IMR-90 (cell line): ENCODE results near the gene SH3RF3. TPM values are rescaled to one million over a fixed set of nuclear protein-coding genes. Genes with fewer than 3 reads are reported as not detected.

Experiments used
- ATAC-seq: fragments of 200-7000 bp; cut with Tn5 transposase; 2 replicates; pipeline ENCODE4 v1.9.1; 2020; ENCODE audit warnings: low read depth, mild to moderate bottlenecking, moderate library complexity
- BruUV-seq: library from RNA; stranded (reverse); fragments of 400-500 nt; replicated peaks from 2 replicates; lab custom pipeline; 2021; lab: Mats Ljungman, UMichigan
- CTCF ChIA-PET: fragments of 300-600 bp; formaldehyde crosslinking; extraction: SDS; loops from one replicate; lab custom pipeline; 2021; ENCODE audit warnings: antibody characterized with exemption; lab: Yijun Ruan, JAX
- POLR2A ChIA-PET: fragments of 300-600 bp; sonication (Branson Sonifier 250); formaldehyde crosslinking; loops from one replicate; lab custom pipeline; 2022; ENCODE audit warnings: antibody characterized with exemption; ENCODE audit not compliant: unreplicated experiment; lab: Charles Lee
- DNase-seq: peaks from one replicate; pipeline ENCODE4 v3.0.0; 2013
- H2AFZ ChIP-seq: replicated peaks from 2 replicates; pipeline ENCODE3; 2013; ENCODE audit warnings: low read length, mild to moderate bottlenecking; ENCODE audit not compliant: poor library complexity
- H2AK5ac ChIP-seq: 2 replicates; pipeline ENCODE4 v1.6.1; 2013; ENCODE audit warnings: low read depth, low read length, inconsistent platforms
- H2AK9ac ChIP-seq: replicated peaks from 2 replicates; pipeline ENCODE3; 2013; ENCODE audit warnings: mild to moderate bottlenecking, low read depth, low read length, moderate library complexity; ENCODE audit not compliant: poor library complexity
- H2BK120ac ChIP-seq: 2 replicates; pipeline ENCODE4 v1.6.1; 2013; ENCODE audit warnings: low read depth, low read length, inconsistent platforms
- H2BK15ac ChIP-seq: 3 replicates; pipeline ENCODE4 v1.6.1; 2013; ENCODE audit warnings: low read depth, low read length, inconsistent platforms
- H2BK20ac ChIP-seq: 2 replicates; pipeline ENCODE4 v1.6.1; 2013; ENCODE audit warnings: low read depth, mild to moderate bottlenecking, inconsistent platforms, low read length, moderate library complexity
- H2BK5ac ChIP-seq: 2 replicates; pipeline ENCODE4 v1.6.1; 2013; ENCODE audit warnings: mild to moderate bottlenecking, low read depth, low read length, inconsistent platforms; ENCODE audit not compliant: poor library complexity, severe bottlenecking
- H3K14ac ChIP-seq: replicated peaks from 2 replicates; pipeline ENCODE4 v1.6.1; 2013; ENCODE audit warnings: low read depth, low read length, inconsistent platforms
- H3K18ac ChIP-seq: 2 replicates; pipeline ENCODE4 v1.6.1; 2013; ENCODE audit warnings: low read depth, low read length, control low read depth
- H3K23ac ChIP-seq: 2 replicates; pipeline ENCODE4 v1.6.1; 2013; ENCODE audit warnings: low read depth, low read length, inconsistent platforms
- H3K27ac ChIP-seq: 2 replicates; pipeline ENCODE4 v1.5.1; 2013; ENCODE audit warnings: mild to moderate bottlenecking, control low read depth, low read length; ENCODE audit not compliant: insufficient read depth
- H3K27me3 ChIP-seq: 2 replicates; pipeline ENCODE4 v1.6.1; 2013; ENCODE audit warnings: low read length; ENCODE audit not compliant: control insufficient read depth, insufficient read depth
- H3K36me3 ChIP-seq: 2 replicates; pipeline ENCODE4 v1.6.1; 2013; ENCODE audit warnings: low read length, mixed read lengths; ENCODE audit not compliant: control insufficient read depth, insufficient read depth
- H3K4ac ChIP-seq: 2 replicates; pipeline ENCODE4 v1.6.1; 2013; ENCODE audit warnings: low read depth, low read length, inconsistent platforms
- H3K4me1 ChIP-seq: 2 replicates; pipeline ENCODE4 v1.6.1; 2013; ENCODE audit warnings: low read length, mixed read lengths; ENCODE audit not compliant: control insufficient read depth, insufficient read depth
- H3K4me2 ChIP-seq: 2 replicates; pipeline ENCODE4 v1.6.1; 2013; ENCODE audit warnings: low read depth, mild to moderate bottlenecking, control low read depth, low read length, moderate library complexity
- H3K4me3 ChIP-seq: 2 replicates; pipeline ENCODE4 v1.5.1; 2013; ENCODE audit warnings: low read depth, mild to moderate bottlenecking, control low read depth, low read length, moderate library complexity; ENCODE audit not compliant: insufficient read depth
- H3K56ac ChIP-seq: 2 replicates; pipeline ENCODE4 v1.6.1; 2013; ENCODE audit warnings: low read length, inconsistent platforms; ENCODE audit not compliant: insufficient read depth; ENCODE audit errors: extremely low read depth
- H3K79me1 ChIP-seq, 2 experiments: 2 replicates each; pipeline ENCODE4 v1.6.1; 2013; ENCODE audit warnings: low read length in 2 of 2, inconsistent platforms in 1 of 2, low read depth in 1 of 2
- H3K9ac ChIP-seq: 2 replicates; pipeline ENCODE4 v1.6.1; 2013; ENCODE audit warnings: low read depth, low read length, control low read depth
- H3K9me1 ChIP-seq: 2 replicates; pipeline ENCODE4 v1.6.1; 2013; ENCODE audit warnings: low read length, inconsistent platforms; ENCODE audit not compliant: insufficient read depth
- H3K9me3 ChIP-seq: 2 replicates; pipeline ENCODE4 v1.6.1; 2013; ENCODE audit warnings: low read length; ENCODE audit not compliant: control insufficient read depth, insufficient read depth
- H4K20me1 ChIP-seq: 2 replicates; pipeline ENCODE4 v1.6.1; 2013; ENCODE audit warnings: low read length, inconsistent platforms; ENCODE audit not compliant: insufficient read depth
- H4K5ac ChIP-seq: 2 replicates; pipeline ENCODE4 v1.6.1; 2013; ENCODE audit warnings: mild to moderate bottlenecking, low read depth, low read length, control low read depth
- H4K8ac ChIP-seq, 2 experiments: 2 replicates each; pipeline ENCODE4 v1.6.1; 2013; ENCODE audit warnings: low read depth in 2 of 2, low read length in 2 of 2, control low read depth in 1 of 2, inconsistent platforms in 1 of 2
- H4K91ac ChIP-seq: 2 replicates; pipeline ENCODE4 v1.6.1; 2013; ENCODE audit warnings: low read depth, low read length, inconsistent platforms; ENCODE audit not compliant: insufficient read depth
- BHLHE40 ChIP-seq: fragments of 150-350 bp; IDR thresholded peaks from 2 replicates; pipeline ENCODE4 v1.6.1; 2016; ENCODE audit warnings: mild to moderate bottlenecking, low read depth, low read length
- CTCF ChIP-seq: conservative IDR thresholded peaks from 2 replicates; pipeline ENCODE4 v1.5.1; 2012; ENCODE audit warnings: mild to moderate bottlenecking, low read depth, low read length, improper control_type of control experiment
- ELK1 ChIP-seq: fragments of 150-350 bp; IDR thresholded peaks from 2 replicates; pipeline ENCODE4 v1.6.1; 2016; ENCODE audit warnings: low read depth, mild to moderate bottlenecking, low read length, moderate library complexity, borderline replicate concordance
- MAZ ChIP-seq: IDR thresholded peaks from 2 replicates; pipeline ENCODE4 v1.6.1; 2012; ENCODE audit warnings: low read depth, mild to moderate bottlenecking, low read length, improper control_type of control experiment, moderate library complexity, borderline replicate concordance
- MXI1 ChIP-seq: IDR thresholded peaks from 2 replicates; pipeline ENCODE4 v1.6.1; 2012; ENCODE audit warnings: low read depth, mild to moderate bottlenecking, low read length, moderate library complexity, borderline replicate concordance
- POLR2A ChIP-seq: IDR thresholded peaks from 2 replicates; pipeline ENCODE4 v1.6.1; 2012; ENCODE audit warnings: mild to moderate bottlenecking, low read depth, low read length
- RAD21 ChIP-seq: IDR thresholded peaks from 2 replicates; pipeline ENCODE4 v1.6.1; 2012; ENCODE audit warnings: low read length, improper control_type of control experiment
- WGBS, 2 experiments: methylation state at CpG; one replicate each; pipeline versions ENCODE4 v1.1.5 to v1.1.7; 2013; ENCODE audit warnings: missing lambda C conversion rate in 2 of 2; ENCODE audit not compliant: insufficient read length in 1 of 2; ENCODE audit errors: extremely low coverage in 2 of 2; 5-methylcytosine and 5-hydroxymethylcytosine counted together
- dilution Hi-C: fragments of 300-500 bp; cut with HindIII; formaldehyde crosslinking; loops from one replicate; pipeline ENCODE4 v1.14.3; 2018; ENCODE audit warnings: low sequenced_read_pairs; ENCODE audit not compliant: unreplicated experiment
- in situ Hi-C: fragments of 300-500 bp; cut with MboI; formaldehyde crosslinking; loops from 3 replicates; pipeline ENCODE4 v1.14.3; 2019; ENCODE audit warnings: low sequenced_read_pairs, inconsistent platforms, mixed read lengths
- intact Hi-C: fragments of 100-400 bp; cut with micrococcal nuclease; formaldehyde crosslinking; loops from 2 replicates; pipeline ENCODE4 v1.10.0; 2022
- polyA plus RNA-seq, 3 experiments: library from polyadenylated mRNA; depleted of rRNA; stranded (reverse); fragments of >200 nt; gene quantifications; 2 replicates each; pipeline ENCODE4 v1.2.3, GENCODE V29; 2012; ENCODE audit warnings: low replicate concordance in 1 of 3
- total RNA-seq: library from RNA; depleted of rRNA; stranded (reverse); fragments of >200 nt; gene quantifications from 2 replicates; pipeline ENCODE4 v1.2.3, GENCODE V29; 2012

SH3RF3 gene
- total and polyA plus RNA-seq, 2 of the 4 experiments (the other 2 are of a cell fraction), result 3.4 to 5.3 TPM

GRCh38 chr2:109256111-109256510 is 127.1 kb downstream of the SH3RF3 start:
- Histone ChIP-seq H2BK20ac (no peak overlapping the region), H3K4ac (no peak overlapping the region), H3K79me1 (peaks cover 43 to 95% of the 10 kb centered on the region in 2 experiments), H3K4me3 (no peak overlapping the region), H3K9me1 (peaks cover 41% of the 10 kb centered on the region), H2BK5ac (no peak overlapping the region), H3K27me3 (no peaks in the 10 kb centered on the region), H2BK120ac (no peak overlapping the region), H3K23ac (0 out of 2 replicates have a peak overlapping the region, but pooled peaks have one; percentile 21), H3K18ac (no peak overlapping the region), H2AFZ (no peak overlapping the region), H3K27ac (no peak overlapping the region), H4K8ac (no peak overlapping the region), H2AK5ac (peak overlapping the region; percentile 77; the same call in 1 of the 2 replicates), H2BK15ac (no peak overlapping the region), H3K14ac (no peak overlapping the region), H3K36me3 (no peaks in the 10 kb centered on the region), H3K4me1 (peaks cover 26% of the 10 kb centered on the region), H2AK9ac (no peak overlapping the region), H4K91ac (no peak overlapping the region), H3K4me2 (no peak overlapping the region), H3K9me3 (no peaks in the 10 kb centered on the region), H4K5ac (no peak overlapping the region), H4K20me1 (peaks cover 83% of the 10 kb centered on the region), H3K9ac (no peak overlapping the region), H3K56ac (no peak overlapping the region)
- in situ Hi-C loops (no loop called here), intact Hi-C loops (no loop called here), dilution Hi-C loops (no loop called here)
- ChIA-PET POLR2A (no interaction called here), CTCF (interaction anchor here (1.2 kb wide), 1 partner anchor 130 kb away, joined by 4 read pairs; no protein-coding TSS in a partner anchor)
- TF ChIP-seq BHLHE40, result no peak
- TF ChIP-seq MAZ, result no peak
- no peak for TF ChIP-seq MXI1
- no peak for TF ChIP-seq ELK1
- no peak for TF ChIP-seq POLR2A
- no peak for TF ChIP-seq CTCF
- no peak for TF ChIP-seq RAD21
- no peak for DNase-seq
- no TSS peak for BruUV-seq
- ATAC-seq, result no peak
- WGBS, 2 experiments, result 97% methylated on average over 6 of the region's 12 CpGs; no CpG with 5 or more reads in 1 of the 2 experiments
